HepG2 (cell line): Measurements from ENCODE around the gene ZFR2. TPM values are rescaled to one million over a fixed set of nuclear protein-coding genes. Genes with fewer than 3 reads are reported as not detected.

Experiments used
- CSRNP1 ChIP-seq: sonication (generic); formaldehyde crosslinking; IDR thresholded peaks from 2 replicates; pipeline ENCODE4 v1.8.1; 2023; ENCODE audit warnings: mild to moderate bottlenecking, missing genetic modification reagents
- KAT8 ChIP-seq: IDR thresholded peaks from 2 replicates; pipeline ENCODE4 v1.6.1; 2016; ENCODE audit warnings: missing genetic modification reagents, missing compliant biosample characterization
- NRL ChIP-seq: sonication (generic); formaldehyde crosslinking; IDR thresholded peaks from 2 replicates; pipeline ENCODE4 v1.5.0; 2020; ENCODE audit warnings: missing genetic modification reagents, mild to moderate bottlenecking, moderate library complexity, borderline replicate concordance
- TAF15 ChIP-seq: fragments of 200-400 bp; formaldehyde crosslinking; IDR thresholded peaks from one replicate; pipeline ENCODE4 v1.6.1; 2018; ENCODE audit warnings: mild to moderate bottlenecking, low read depth, low read length; ENCODE audit not compliant: poor library complexity, severe bottlenecking
- ZBTB20 ChIP-seq: sonication (generic); formaldehyde crosslinking; IDR thresholded peaks from 2 replicates; pipeline ENCODE4 v1.8.1; 2023; ENCODE audit warnings: missing genetic modification reagents, low read depth, mild to moderate bottlenecking, borderline replicate concordance
- ZNF160 ChIP-seq: sonication (generic); formaldehyde crosslinking; IDR thresholded peaks from 2 replicates; pipeline ENCODE4 v1.8.0; 2022; ENCODE audit warnings: mild to moderate bottlenecking, inconsistent platforms, missing genetic modification reagents
- ZNF629 ChIP-seq: sonication (generic); formaldehyde crosslinking; conservative IDR thresholded peaks from 2 replicates; pipeline ENCODE4 v1.5.0; 2020; ENCODE audit warnings: missing genetic modification reagents
- ZNF839 ChIP-seq: sonication (generic); formaldehyde crosslinking; IDR thresholded peaks from 2 replicates; pipeline ENCODE4 v1.4.0; 2020; ENCODE audit warnings: missing genetic modification reagents, mild to moderate bottlenecking, borderline replicate concordance
- polyA plus RNA-seq, 8 experiments: library from polyadenylated mRNA; depleted of rRNA in 3 of 8; stranded (reverse) in 7 of 8; unstranded in 1 of 8; fragments of >200 nt; fragmentation: Illumina TruSeq in 4 of 8; extraction: Trizol in 4 of 8; gene quantifications; 2 replicates each; pipeline versions ENCODE4 v1.2.1 to v1.2.3, GENCODE V29; 2011 to 2016; ENCODE audit warnings: low read depth in 4 of 8, missing spikeins in 1 of 8, mixed read lengths in 1 of 8; ENCODE audit not compliant: insufficient read depth in 1 of 8
- total RNA-seq, 5 experiments: library from RNA; depleted of rRNA; stranded (reverse); fragments of >200 nt; fragmentation: Illumina TruSeq; extraction: Trizol; gene quantifications; 2 replicates each; pipeline ENCODE4 v1.2.3, GENCODE V29; 2016; ENCODE audit warnings: low read depth in 1 of 5
- TF ChIP-seq, protein P1 (sequence below): sonication (generic); formaldehyde crosslinking; IDR thresholded peaks from 2 replicates; pipeline ENCODE4 v1.4.0; 2020; ENCODE audit warnings: missing genetic modification reagents
- TF ChIP-seq, protein P2 (sequence below), 2 experiments: sonication (generic) in 1 of 2; formaldehyde crosslinking in 1 of 2; IDR thresholded peaks; 2 replicates each; pipeline versions ENCODE4 v1.4.0 to v1.6.1; 2018 to 2020; ENCODE audit warnings: missing genetic modification reagents in 2 of 2, borderline replicate concordance in 1 of 2, low read depth in 1 of 2, mild to moderate bottlenecking in 1 of 2, missing biosample characterization in 1 of 2
- TF ChIP-seq, protein P3 (sequence below): IDR thresholded peaks from 2 replicates; pipeline ENCODE4 v1.6.1; 2012; ENCODE audit warnings: inconsistent platforms

Gene ZFR2
- total and polyA plus RNA-seq, 2 of the 13 experiments (the other 11 are each of a cell fraction or from before 2014, with no cell fraction given) = 0.37 to 0.69 TPM

GRCh38 chr19:3761382-3762129 is 107.3 kb downstream of the ZFR2 start, which contains the start of gene APBA3 (continued):
- TF ChIP-seq, protein P1, sequence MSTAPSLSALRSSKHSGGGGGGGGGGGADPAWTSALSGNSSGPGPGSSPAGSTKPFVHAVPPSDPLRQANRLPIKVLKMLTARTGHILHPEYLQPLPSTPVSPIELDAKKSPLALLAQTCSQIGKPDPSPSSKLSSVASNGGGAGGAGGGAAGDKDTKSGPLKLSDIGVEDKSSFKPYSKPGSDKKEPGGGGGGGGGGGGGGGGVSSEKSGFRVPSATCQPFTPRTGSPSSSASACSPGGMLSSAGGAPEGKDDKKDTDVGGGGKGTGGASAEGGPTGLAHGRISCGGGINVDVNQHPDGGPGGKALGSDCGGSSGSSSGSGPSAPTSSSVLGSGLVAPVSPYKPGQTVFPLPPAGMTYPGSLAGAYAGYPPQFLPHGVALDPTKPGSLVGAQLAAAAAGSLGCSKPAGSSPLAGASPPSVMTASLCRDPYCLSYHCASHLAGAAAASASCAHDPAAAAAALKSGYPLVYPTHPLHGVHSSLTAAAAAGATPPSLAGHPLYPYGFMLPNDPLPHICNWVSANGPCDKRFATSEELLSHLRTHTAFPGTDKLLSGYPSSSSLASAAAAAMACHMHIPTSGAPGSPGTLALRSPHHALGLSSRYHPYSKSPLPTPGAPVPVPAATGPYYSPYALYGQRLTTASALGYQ (CRISPR knock-in tag) = peak; percentile 64
- TF ChIP-seq, protein P2, sequence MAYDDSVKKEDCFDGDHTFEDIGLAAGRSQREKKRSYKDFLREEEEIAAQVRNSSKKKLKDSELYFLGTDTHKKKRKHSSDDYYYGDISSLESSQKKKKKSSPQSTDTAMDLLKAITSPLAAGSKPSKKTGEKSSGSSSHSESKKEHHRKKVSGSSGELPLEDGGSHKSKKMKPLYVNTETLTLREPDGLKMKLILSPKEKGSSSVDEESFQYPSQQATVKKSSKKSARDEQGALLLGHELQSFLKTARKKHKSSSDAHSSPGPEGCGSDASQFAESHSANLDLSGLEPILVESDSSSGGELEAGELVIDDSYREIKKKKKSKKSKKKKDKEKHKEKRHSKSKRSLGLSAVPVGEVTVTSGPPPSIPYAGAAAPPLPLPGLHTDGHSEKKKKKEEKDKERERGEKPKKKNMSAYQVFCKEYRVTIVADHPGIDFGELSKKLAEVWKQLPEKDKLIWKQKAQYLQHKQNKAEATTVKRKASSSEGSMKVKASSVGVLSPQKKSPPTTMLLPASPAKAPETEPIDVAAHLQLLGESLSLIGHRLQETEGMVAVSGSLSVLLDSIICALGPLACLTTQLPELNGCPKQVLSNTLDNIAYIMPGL (CRISPR knock-in tag; IDR thresholded peaks at IDR 0.05; ENCODE audit: borderline replicate concordance in 1 of 2, low read depth in 1 of 2) = peak; percentile 86 to 87; a peak in 3 of 4 replicates
- TF ChIP-seq TAF15 = peak; percentile 81
- 0 out of 2 replicates have a peak, but pooled peaks have one; percentile 8 for TF ChIP-seq ZBTB20 (CRISPR knock-in tag)
- TF ChIP-seq NRL (CRISPR knock-in tag) = peak; percentile 69; the same call in 1 of the 2 replicates
- TF ChIP-seq ZNF160 = no peak; the same call in 1 of the 2 replicates
- 0 out of 2 replicates have a peak, but pooled peaks have one; percentile 69 for TF ChIP-seq ZNF839 (CRISPR knock-in tag)
- TF ChIP-seq, protein P3, sequence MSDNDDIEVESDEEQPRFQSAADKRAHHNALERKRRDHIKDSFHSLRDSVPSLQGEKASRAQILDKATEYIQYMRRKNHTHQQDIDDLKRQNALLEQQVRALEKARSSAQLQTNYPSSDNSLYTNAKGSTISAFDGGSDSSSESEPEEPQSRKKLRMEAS = peak; percentile 50; the same call in 1 of the 2 replicates
- TF ChIP-seq ZNF629 (CRISPR knock-in tag) = peak; percentile 51
- TF ChIP-seq KAT8 (CRISPR knock-in tag) = peak; percentile 88
- TF ChIP-seq CSRNP1 (CRISPR knock-in tag) = peak; percentile 45; the same call in 1 of the 2 replicates
- TF ChIP-seq, all 625 proteins: peak for 226
